Sigmoid colon (tissue), 4 donors: Measurements from ENCODE around the gene TDRD9.

Source experiments
- POLR2AphosphoS5 ChIP-seq, 4 donors: sonication (generic); formaldehyde crosslinking; IDR thresholded peaks; one replicate each; pipeline ENCODE4 v1.6.1; 2017; ENCODE audit warnings: antibody characterized with exemption in 4 of 4
- TF ChIP-seq, protein P1 (sequence below), 4 experiments: fragments of 450-650 bp in 3 of 4; fragments of 200-600 bp in 1 of 4; IDR thresholded peaks; one replicate each; pipeline ENCODE4 v1.5.1; 2016 to 2019; ENCODE audit warnings: antibody characterized with exemption in 4 of 4, mild to moderate bottlenecking in 3 of 4, moderate library complexity in 2 of 4

DNA sequence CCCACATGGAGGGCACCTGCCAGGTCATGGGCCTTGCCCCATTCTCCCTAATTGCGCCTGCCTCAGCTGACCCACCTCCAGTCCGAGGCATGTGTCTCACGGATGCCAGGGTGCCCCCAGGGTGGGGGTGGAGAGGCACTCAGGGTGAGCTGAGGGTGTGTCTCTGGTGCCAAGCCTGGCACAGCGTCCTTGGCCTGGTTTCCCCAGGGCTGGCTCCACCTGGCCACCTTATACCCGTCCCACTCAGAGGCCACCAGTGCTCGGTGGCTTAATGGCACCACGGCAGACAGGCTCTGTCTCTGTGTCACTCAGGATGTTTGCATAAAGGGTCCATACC lies 33.6 kb upstream of the TDRD9 start:
- no peak for TF ChIP-seq POLR2AphosphoS5 (IDR thresholded peaks at IDR 0.05)
- TF ChIP-seq, protein P1, sequence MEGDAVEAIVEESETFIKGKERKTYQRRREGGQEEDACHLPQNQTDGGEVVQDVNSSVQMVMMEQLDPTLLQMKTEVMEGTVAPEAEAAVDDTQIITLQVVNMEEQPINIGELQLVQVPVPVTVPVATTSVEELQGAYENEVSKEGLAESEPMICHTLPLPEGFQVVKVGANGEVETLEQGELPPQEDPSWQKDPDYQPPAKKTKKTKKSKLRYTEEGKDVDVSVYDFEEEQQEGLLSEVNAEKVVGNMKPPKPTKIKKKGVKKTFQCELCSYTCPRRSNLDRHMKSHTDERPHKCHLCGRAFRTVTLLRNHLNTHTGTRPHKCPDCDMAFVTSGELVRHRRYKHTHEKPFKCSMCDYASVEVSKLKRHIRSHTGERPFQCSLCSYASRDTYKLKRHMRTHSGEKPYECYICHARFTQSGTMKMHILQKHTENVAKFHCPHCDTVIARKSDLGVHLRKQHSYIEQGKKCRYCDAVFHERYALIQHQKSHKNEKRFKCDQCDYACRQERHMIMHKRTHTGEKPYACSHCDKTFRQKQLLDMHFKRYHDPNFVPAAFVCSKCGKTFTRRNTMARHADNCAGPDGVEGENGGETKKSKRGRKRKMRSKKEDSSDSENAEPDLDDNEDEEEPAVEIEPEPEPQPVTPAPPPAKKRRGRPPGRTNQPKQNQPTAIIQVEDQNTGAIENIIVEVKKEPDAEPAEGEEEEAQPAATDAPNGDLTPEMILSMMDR (IDR thresholded peaks at IDR 0.05), result no peak
